HG03025 (cell line): Measurements from ENCODE around the gene LRIT1.

Source experiments
- ATAC-seq: cut with Tn5 transposase; IDR thresholded peaks from one replicate; pipeline ENCODE4 v1.9.1; 2021; ENCODE audit warnings: mild to moderate bottlenecking, moderate library complexity; ENCODE audit not compliant: unreplicated experiment, low FRiP score

LRIT1 gene

DNA sequence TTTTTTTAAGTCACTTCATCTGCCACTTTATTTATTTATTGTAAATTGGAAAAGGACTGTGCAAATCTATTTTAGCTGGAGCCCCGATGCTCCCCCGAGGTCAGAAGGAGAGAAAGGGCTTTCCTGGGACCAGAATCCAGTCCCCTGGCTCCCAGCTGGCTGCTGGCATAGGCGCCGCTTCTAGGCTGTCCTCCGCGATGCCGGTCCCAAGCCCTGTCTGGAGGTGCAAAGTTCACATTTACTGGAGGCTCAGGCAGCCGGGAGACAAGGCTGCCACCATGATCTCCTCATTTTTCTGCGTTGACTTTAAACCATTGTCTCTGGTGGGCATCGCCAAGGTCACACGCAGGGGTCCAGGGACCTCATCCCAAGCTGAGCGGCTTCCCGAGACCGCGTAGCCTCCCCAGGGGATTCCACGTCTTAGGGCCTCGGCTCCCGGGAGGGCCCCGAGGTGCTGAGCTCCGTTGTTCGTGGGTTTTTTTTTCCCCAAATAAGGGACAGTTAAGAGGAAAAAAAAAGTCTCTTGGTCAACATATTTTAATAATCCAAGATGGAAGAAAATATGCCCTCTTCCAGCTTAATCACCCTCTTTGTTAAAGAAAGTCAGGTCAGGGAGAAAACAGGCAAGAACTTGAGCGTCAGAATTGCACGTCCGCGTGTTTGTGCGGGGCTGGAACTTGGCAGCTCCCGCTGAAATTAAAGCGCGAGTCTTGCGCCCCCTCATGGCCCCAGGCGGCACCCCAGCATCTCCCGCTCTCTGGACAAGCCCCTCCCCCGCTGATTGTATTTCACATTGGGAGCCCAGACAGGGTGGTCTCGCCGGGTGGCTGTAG, 15.4 kb upstream of the LRIT1 start:
- ATAC-seq: no peak

GRCh38 chr10:84254552-84255478, 13.5 kb upstream of the LRIT1 start:
- no peak for ATAC-seq

- no peak for ATAC-seq
Measured at GRCh38 chr10:84248794-84249193, 7.4 kb upstream of the LRIT1 start.

GRCh38 chr10:84247496-84247895, 6.2 kb upstream of the LRIT1 start:
- ATAC-seq: no peak

DNA sequence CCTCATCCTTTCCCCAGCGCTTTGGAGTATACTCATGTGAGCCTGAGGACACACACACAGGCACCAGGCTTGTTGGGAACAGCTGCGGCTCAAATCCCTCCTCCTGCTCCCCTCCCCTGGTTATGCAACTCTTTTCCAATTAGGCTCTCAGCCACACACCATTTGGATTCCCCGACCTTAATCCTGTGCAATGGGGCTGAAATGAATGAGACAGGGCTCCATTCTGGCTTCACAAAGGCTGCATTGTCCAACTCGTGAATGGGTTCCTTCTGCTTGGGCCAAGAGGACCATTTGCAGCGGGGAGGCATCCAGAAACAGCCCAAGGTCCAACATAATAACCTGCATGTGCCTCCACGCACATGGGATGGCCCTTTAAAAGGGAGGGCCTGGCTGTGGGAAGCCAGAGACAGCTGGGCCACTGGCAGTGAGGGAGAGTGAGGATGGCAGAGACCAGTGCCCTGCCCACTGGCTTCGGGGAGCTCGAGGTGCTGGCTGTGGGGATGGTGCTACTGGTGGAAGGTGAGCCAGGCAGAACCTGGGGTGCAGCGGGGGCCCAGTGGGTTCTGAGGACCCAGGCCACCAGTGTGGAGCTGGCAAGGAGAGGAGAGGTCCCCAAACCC, 3.4 kb upstream of the LRIT1 start, which contains the start of gene RGR:
TSS of gene RGR (plus strand) at position 403 of the 620 bp plus-strand sequence. CDS start at position 441, 38 bp downstream.
- no peak for ATAC-seq

DNA sequence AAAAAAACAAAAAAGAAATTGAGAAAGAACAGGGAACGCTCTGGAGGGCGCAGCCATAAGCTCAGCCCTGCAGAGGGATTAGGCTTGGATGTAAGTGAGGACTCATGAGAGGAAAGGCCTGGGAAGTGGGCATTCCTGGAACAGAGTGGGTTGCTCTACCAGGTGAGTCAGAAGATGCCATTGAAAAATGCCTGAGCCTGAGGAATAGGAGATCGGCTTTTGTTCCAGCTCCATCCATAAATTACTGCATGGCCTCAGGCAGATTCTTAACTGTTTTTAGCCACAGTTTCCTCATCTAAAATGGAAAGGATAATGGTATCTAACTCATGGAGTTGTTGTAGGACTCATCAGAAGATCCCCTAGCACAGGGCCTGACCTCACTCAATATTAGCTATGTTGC, 2.4 kb upstream of the LRIT1 start:
- no peak for ATAC-seq

- no peak for ATAC-seq
Measured at GRCh38 chr10:84238909-84239308, 2.4 kb downstream of the LRIT1 start.

DNA sequence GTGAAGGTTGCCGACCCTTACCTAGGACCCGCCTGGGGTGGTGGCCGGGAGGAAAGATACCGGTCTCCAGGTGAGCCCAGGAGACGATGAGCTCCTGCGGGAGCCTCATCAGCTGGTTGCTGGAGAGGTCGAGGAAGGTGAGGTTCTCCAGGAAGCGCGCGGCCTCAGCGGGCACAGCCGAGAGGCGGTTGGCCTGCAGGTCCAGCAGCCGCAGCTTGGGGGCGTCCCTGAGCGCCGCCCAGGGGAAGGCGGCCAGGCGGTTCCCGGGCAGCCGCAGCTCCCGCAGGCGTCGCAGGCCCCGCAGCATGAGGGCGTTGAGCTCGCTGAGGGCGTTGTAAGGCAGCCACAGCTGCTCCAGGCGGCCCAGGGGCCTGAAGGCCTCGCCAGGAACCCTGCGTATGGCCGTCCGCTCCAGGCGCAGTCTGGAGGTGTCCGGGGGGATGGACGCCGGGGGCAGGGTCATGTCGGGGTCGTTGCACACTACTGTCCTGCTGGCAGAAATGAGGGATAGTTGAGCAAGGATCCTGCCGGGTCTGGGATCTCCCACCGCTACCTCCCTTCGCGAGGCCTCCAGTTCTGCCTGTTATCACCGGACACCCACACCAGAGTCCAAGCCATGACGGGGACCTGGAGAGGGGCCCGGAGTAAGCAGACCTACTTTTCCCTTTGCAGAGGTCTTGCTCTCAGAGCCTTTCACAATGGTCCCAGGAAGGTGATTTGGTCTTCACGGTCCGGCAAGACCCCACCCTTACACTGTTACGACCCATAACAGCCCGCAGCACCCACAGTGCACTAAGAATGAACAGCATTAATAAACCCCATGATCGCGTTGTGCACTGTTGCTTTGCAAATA, 3.9 kb downstream of the LRIT1 start:
- no peak for ATAC-seq

- ATAC-seq: no peak
Measured at GRCh38 chr10:84236807-84237198, 4.5 kb downstream of the LRIT1 start.

- ATAC-seq: no peak
Measured at GRCh38 chr10:84235096-84235495, 6.2 kb downstream of the LRIT1 start.

- ATAC-seq: no peak
Measured at GRCh38 chr10:84234479-84234878, 6.9 kb downstream of the LRIT1 start.

GRCh38 chr10:84233940-84234339, 7.4 kb downstream of the LRIT1 start:
- no peak for ATAC-seq

GRCh38 chr10:84232376-84232775, 9.0 kb downstream of the LRIT1 start:
- ATAC-seq: no peak

- ATAC-seq: no peak
Measured at GRCh38 chr10:84230359-84230758, 11.0 kb downstream of the LRIT1 start.

DNA sequence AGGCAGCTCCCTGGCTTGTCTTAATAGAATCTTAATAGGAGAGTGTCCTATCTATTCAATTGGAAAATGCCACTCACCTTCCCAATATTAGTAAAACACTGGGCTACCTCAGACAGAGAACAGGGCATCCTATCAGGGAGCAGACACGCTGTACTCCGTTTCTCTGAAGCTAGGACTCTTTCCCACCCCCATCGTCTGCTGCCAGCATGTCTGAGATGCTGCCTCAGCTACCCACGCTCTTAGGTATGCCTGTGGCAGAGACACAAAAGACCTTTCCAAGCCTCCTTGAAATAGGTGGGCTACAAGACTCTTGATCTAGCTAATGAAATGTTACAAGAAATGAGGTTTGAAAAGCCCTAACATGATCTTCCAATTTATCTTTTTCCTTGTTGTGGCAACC, 13.5 kb downstream of the LRIT1 start:
- no peak for ATAC-seq

DNA sequence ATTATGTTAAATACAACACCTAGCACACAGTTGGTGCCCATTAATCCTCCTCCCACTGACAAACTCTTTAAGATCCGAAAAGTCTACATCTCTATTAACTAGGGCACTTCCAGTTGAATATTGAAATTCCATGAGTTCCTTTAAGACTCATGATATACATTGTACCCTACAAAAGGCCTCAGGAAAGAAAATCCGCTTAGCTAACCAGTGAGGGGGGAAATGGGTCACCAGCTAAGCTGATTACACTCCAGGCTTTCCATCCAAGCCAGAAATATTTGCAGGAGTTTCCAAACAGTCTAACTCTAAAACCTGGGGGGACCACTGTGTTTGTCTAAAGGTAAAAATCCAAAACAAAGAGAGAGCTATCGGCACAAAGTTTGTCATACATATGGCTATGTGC, 14.7 kb downstream of the LRIT1 start:
- no peak for ATAC-seq

- no peak for ATAC-seq
Measured at GRCh38 chr10:84225427-84226173, 15.7 kb downstream of the LRIT1 start, which contains the start of gene LRIT2. TSS of gene LRIT2 (minus strand) at chr10:84225544. CDS start at chr10:84225520, 24 bp downstream.

GRCh38 chr10:84224411-84225028, 16.8 kb downstream of the LRIT1 start:
- ATAC-seq: no peak

DNA sequence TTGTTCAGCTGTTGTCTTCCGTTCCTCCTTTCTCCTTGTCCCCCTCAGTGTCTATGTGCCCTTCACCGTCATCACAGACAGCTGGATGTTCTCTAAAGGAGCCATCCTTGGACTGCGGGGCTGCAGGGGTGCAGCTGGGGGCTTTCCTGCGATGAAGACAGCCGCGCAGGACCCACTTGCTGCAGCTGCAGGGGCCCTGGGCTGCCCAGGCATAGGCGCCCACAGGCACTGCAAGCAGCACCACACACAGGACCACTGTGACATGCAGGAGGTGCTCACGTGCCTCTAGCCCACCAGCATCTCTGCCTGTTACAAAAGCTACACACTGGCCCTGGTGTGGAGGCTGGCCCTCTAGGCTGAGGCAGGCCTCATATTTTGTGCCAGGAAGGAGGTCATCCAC, 19.4 kb downstream of the LRIT1 start:
- ATAC-seq: no peak
